HG03565 (cell line): ENCODE measurements around the gene XNDC1N.

ENCODE experiments used
- ATAC-seq: cut with Tn5 transposase; IDR thresholded peaks from one replicate; pipeline ENCODE4 v1.9.1; 2021; ENCODE audit warnings: mild to moderate bottlenecking, moderate library complexity; ENCODE audit not compliant: unreplicated experiment

Gene XNDC1N

DNA sequence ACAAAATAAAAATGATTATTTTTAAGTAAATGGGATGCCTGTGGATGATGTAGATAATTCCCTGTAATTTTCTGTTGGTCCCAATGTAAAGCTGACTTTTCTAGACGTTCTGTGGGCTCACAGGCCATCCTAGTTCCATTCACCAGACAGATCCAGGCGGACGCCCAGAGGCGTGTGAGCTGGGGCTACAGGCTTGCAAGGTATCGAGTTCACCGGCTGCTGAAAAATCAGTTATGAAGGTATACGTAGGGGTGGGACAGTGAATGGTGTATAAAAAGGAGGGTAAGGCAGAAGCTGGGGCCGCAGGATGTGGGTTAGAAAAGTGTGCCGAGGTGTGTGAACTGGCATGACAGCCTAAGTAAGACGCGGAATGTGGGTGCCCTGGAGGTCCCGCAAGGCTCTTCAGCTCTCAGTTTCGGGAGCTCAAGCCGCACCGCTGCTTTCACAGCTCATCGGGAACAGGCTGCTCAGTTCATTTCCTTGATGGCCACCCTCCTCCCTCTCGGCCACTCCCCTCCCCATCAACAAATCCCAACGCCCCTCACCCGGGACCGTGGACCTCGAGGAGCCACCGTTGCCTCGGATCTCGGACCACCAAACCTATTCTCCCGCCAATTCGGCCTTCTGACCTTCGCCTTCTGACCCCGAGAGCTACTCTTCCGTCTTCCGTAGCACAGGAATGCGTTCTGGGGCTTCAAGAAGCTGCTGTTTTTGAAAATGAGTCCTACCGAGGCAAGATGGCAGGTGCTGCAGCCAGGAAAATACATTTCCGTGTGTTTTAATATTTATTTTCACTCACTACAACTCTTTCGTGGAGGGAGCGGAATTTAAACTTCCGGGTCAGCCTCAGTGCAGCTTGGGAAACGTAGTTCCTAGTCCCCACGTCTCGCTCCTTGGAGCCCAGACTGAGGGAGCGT is at the start of gene XNDC1N:
TSS of gene XNDC1N (minus strand) at position 775 of the 917 bp plus-strand sequence. CDS start 5,241 bp downstream, outside the sequence.
- ATAC-seq = peak; percentile 47

GRCh38 chr11:71977743-71978418 is 49.5 kb upstream of the XNDC1N start:
- no peak for ATAC-seq

DNA sequence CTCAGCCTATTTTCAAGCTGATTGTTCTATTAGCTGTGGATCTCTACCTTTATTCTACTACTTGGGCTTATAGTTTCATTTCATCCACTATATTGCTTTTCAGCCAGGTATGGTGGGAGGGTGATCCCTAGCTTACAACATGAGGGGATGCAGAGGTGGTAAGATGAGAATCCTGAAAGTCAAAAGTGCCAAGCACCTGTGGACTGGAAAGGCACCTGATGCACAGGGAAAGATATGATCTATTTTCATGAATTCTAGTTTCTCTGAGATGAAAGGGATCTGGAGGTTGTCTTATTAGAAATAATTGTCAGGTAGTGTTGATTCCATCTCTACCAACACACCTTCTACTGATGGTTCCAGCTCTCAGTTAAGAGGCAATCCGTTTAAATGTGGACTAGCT is 48.7 kb upstream of the XNDC1N start:
- ATAC-seq = no peak

DNA sequence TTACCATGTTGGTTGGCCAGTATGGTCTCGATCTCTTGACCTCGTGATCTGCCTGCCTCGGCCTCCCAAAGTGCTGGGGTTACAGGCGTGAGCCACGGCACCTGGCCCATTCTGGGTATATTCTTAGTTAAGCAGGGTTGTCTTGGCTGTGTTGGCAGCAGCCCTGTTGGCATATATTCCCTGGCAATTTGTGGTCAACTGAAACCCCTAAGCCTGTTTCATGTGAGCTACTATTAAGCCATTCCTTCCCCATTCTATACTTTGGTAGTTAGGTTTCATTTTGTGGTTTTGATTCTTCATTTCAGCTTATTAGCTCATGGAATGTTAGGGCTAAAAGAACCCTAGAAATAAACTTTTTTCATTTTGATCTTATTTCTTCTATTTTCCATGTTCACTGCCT is 48.2 kb upstream of the XNDC1N start:
- ATAC-seq = no peak

- no peak for ATAC-seq
Observed at GRCh38 chr11:71971680-71972079, 43.3 kb upstream of the XNDC1N start.

- no peak for ATAC-seq
Observed at GRCh38 chr11:71964641-71965040, 36.2 kb upstream of the XNDC1N start.

DNA sequence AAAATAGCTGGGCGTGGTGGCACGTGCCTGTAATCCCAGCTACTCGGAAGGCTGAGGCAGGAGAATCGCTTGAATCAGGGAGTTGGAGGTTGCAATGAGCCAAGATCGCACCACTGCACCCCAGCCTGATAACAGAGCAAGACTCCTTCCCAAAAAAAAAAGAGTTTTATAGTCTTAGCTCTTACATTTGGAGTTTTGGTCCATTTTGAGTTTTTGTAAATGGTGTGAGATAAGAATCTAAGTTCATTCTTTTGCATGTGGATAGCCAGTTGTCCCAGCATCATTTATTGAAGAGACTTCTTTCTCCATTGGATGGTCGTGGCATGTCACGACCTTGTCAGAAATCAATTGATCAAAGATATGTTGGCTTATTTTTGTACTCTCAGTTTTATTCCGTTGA is 35.1 kb upstream of the XNDC1N start:
- no peak for ATAC-seq

GRCh38 chr11:71962428-71963038 is 34.1 kb upstream of the XNDC1N start:
- ATAC-seq = peak; percentile 48

GRCh38 chr11:71955898-71956456 is 27.6 kb upstream of the XNDC1N start:
- no peak for ATAC-seq

DNA sequence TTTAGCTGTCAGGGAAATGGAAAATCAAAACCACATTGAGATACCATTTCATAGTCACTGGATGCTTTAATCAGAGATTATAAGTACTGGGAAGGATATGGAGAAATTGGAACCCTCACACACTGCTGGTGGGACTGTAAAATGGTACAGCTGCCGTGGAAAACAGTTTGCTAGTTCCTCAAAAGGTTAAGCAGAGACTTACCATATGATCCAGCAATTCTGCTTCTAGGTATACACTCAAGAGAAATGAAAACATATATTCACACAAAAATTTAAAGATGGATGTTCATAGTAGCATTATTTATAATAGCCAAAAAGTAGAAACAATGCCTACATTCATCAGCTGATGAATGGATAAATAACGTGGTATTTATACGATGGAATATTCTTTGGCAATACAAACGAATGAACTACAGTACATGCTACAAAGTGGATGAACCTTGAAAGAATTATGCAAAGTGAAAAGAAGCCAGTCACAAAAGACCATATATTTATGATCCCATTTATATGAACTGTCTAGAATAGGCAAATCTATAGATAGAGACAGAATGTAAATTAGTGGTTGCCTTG is 23.4 kb upstream of the XNDC1N start:
- ATAC-seq = no peak

DNA sequence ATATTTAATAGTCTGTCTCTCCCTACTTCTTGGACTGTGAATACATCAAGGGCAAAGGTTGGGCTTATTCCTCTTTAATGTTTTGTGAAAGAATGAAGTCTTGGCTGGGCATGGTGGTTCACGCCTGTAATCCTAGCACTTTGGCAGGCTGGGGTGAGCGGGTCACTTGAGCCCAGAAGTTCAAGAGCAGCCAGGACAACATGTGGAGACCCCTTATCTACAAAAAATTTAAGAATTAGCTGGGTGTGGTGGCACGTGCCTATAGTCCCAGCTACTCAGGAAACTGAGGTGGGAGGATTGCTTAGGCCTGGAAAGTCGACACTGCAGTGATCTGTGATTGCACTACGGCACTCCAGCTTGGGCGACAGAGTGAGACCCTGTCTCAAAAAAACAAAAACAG is 20.6 kb upstream of the XNDC1N start:
- ATAC-seq = no peak

DNA sequence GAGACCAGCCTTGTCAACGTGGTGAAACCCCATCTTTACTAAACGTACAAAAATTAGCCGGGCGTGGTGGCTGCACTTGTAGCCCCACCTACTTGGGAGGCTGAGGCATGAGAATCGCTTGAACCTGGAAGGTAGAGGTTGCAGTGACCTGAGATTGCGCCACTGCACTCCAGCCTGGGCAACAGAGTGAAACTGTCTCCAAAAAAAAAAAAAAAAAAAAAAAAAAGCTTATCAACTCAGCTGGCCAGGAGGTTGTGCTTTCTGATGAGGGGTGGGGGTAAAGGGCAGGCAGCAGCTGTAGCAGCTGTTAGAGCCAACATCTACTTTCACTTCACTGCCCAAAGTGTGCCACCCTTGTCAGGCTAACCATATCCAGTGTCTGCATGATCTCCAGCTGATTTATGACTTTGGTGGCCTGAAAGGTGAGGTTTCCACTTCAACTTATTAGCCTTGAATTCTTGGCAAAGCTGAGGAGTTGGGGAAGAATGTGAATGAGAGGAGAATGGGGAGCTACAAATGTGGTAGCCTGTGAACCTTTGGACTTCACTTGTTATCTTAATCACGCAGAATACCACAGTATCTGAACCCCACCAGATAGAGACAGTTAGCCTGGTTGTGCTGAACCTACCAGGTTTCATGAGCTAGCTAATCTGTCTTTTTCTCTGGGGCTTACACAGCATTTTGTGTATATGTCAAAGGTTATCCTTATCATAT is 20.1 kb upstream of the XNDC1N start:
- no peak for ATAC-seq

GRCh38 chr11:71947498-71947897 is 19.1 kb upstream of the XNDC1N start:
- no peak for ATAC-seq

- ATAC-seq = no peak
Observed at GRCh38 chr11:71946144-71946571, 17.8 kb upstream of the XNDC1N start.

GRCh38 chr11:71940561-71941219 is 12.3 kb upstream of the XNDC1N start:
- ATAC-seq = no peak

- no peak for ATAC-seq
Observed at GRCh38 chr11:71937826-71938225, 9.4 kb upstream of the XNDC1N start.

GRCh38 chr11:71936825-71937224 is 8.4 kb upstream of the XNDC1N start:
- no peak for ATAC-seq

DNA sequence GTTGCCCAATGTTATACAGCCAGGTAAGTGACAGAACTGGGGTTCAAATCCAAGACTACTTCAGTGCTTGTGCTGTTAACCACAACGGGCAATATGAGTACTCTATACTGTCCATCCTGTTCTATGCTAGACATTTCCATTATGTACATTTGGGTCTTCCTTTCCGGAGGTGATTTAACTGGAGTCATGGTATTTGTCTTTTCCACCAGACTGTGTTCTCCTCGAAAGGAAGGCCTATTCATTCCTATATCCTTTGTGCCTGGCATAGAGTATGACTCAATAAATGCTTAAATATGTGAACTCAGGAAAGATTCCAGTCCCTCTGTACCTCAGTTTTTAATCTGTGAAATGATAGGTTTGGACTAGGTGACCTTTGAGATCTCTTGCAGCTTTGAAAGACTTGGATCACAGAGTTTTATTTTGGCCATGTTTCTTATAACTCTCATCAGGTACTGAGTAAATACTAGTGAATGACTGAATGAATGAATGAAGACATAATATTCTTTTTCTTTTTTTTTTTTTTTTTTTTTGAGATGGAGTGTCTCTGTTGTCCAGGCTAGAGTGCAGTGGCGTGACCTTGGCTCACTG is 7.0 kb upstream of the XNDC1N start:
- ATAC-seq = no peak

GRCh38 chr11:71934213-71934612 is 5.8 kb upstream of the XNDC1N start:
- ATAC-seq = no peak
